ENCODE results near the gene SERINC5. TPM values are rescaled to one million over a fixed set of nuclear protein-coding genes. Genes with fewer than 3 reads are reported as not detected.

Gene SERINC5
- total RNA-seq, 2 experiments from 2014 or later = 32.4 to 33.1 TPM

- ChIA-PET CTCF (interaction anchor here (0.7 to 1.4 kb wide), 3 partner anchors 17 to 137 kb away, joined by 3 read pairs; no protein-coding TSS in a partner anchor), POLR2A (no interaction called here)
- H3K4me3 Mint-ChIP-seq = no peak overlapping the region
- no peaks in the 10 kb centered on the region for H3K9me3 Mint-ChIP-seq
- no peaks in the 10 kb centered on the region for H3K36me3 Mint-ChIP-seq (ENCODE audit: low read depth)
- peaks cover 4% of the 10 kb centered on the region for H3K4me1 Mint-ChIP-seq (ENCODE audit: low read depth)
- intact Hi-C loops (cut with micrococcal nuclease) = no loop called here
- H3K27ac Mint-ChIP-seq = no peak overlapping the region
- TF ChIP-seq CTCF (IDR thresholded peaks at IDR 0.05) = no peak
- no peak for DNase-seq
- no peak for ATAC-seq
- H3K27me3 Mint-ChIP-seq = no peaks in the 10 kb centered on the region
These were observed 188.8 kb downstream of the SERINC5 start for GRCh38 chr5:80067016-80067415.

GRCh38 chr5:80064124-80064523 lies 191.7 kb downstream of the SERINC5 start:
- H3K27me3 Mint-ChIP-seq = no peaks in the 10 kb centered on the region
- intact Hi-C loops (cut with micrococcal nuclease) = no loop called here
- ChIA-PET POLR2A (no interaction called here), CTCF (interaction anchor here (1.2 kb wide), 1 partner anchor 19 kb away, joined by 3 read pairs; no protein-coding TSS in a partner anchor)
- TF ChIP-seq CTCF (IDR thresholded peaks at IDR 0.05) = no peak
- no peaks in the 10 kb centered on the region for H3K9me3 Mint-ChIP-seq
- H3K4me1 Mint-ChIP-seq (ENCODE audit: low read depth) = peaks cover 5% of the 10 kb centered on the region
- DNase-seq (no peak), ATAC-seq (no peak)
- no peak overlapping the region for H3K4me3 Mint-ChIP-seq
- H3K27ac Mint-ChIP-seq = no peak overlapping the region
- no peaks in the 10 kb centered on the region for H3K36me3 Mint-ChIP-seq (ENCODE audit: low read depth)

Other genes with a start within 250 kb of the SERINC5 start
- gene THBS4, start 220.7 kb downstream of the SERINC5 start, total RNA-seq = 1 to 10 TPM; 2.3 to 2.5 TPM
- not detected for gene SPZ1, start 64.0 kb upstream of the SERINC5 start, total RNA-seq
- gene ZFYVE16, start 152.0 kb upstream of the SERINC5 start, total RNA-seq = 1 to 10 TPM; 5.9 to 6.7 TPM
- under 1 TPM in 1 of 2 experiments, not detected in 1; 0.25 TPM for gene FAM151B, start 232.1 kb upstream of the SERINC5 start, total RNA-seq

Data from activated CD8-positive, alpha-beta T cell treated with anti-CD3 and anti-CD28 coated beads for 36 hours (primary cell).